Left ventricle myocardium superior (tissue), 1 donor: ENCODE data around the gene CD300LG. TPM values are rescaled to one million over a fixed set of nuclear protein-coding genes. Genes with fewer than 3 reads are reported as not detected.
A peak's percentile ranks its signal among the peaks of the same experiment; 100 is the strongest.
"Not testable (repeated sequence)": the region's sequence is repeated elsewhere in the genome, so short reads cannot be mapped to it uniquely, and the experiment has no call there.

Source experiments
- ATAC-seq: fragments of 200-7000 bp; cut with Tn5 transposase; one replicate; pipeline ENCODE4 v1.9.1; 2020; ENCODE audit warnings: mild to moderate bottlenecking, moderate library complexity
- DNase-seq: peaks from one replicate; pipeline ENCODE4 v3.0.0-alpha.2; 2020
- intact Hi-C: fragments of 100-400 bp; cut with micrococcal nuclease; formaldehyde crosslinking; loops from one replicate; pipeline ENCODE4 v1.11.0; 2022
- total RNA-seq: library from RNA; stranded (reverse); fragmentation: NEBNext Ultra II Directional; extraction: Animal tissue kit (Norgen Biotek cat#: 25700); gene quantifications from one replicate; pipeline ENCODE4 v1.2.1, GENCODE V29; 2021
- donor health status: DM: no; HTN: yes; CAD: no; lungs with severe emphysema.

Gene CD300LG
- total RNA-seq, 1 donor from 2014 or later = 19.1 TPM

DNA sequence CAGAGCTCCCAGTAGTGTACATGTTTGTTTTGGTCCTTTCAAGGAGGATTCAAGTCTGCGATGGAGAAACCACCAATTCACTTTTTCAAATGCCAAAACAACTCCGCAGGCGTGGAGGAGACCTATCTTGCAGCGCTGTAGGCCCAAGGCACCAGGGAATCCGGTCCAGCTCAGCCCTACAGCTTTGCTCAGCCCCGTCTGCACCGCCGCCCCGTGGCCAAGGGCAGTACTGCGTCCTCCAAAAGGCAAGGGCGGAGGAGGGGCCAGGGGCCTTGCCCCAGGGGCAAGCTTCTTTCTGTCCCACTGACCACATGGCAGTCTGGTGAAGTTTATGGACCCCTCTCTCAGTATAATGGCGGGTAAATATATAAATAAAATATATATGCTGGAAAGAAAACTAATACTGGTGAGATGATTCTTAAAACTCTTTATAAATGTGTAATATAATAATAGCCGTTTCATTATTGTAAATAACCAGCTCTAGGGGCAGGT, 709 bp upstream of the CD300LG start:
- DNase-seq (peak; percentile 93), ATAC-seq (peak; percentile 97)

DNA sequence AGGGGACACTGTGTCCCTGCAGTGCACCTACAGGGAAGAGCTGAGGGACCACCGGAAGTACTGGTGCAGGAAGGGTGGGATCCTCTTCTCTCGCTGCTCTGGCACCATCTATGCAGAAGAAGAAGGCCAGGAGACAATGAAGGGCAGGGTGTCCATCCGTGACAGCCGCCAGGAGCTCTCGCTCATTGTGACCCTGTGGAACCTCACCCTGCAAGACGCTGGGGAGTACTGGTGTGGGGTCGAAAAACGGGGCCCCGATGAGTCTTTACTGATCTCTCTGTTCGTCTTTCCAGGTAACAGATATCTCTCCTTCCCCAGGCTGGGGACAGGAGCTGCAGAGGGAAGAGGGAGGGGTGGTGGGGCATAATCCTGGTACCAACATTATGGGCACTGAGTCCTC, 1.6 kb downstream of the CD300LG start:
- intact Hi-C loops = no loop called here
- DNase-seq = no peak
- no peak for ATAC-seq

More for the DNA sequence above, 709 bp upstream of the CD300LG start:
- intact Hi-C loops = no loop called here

DNA sequence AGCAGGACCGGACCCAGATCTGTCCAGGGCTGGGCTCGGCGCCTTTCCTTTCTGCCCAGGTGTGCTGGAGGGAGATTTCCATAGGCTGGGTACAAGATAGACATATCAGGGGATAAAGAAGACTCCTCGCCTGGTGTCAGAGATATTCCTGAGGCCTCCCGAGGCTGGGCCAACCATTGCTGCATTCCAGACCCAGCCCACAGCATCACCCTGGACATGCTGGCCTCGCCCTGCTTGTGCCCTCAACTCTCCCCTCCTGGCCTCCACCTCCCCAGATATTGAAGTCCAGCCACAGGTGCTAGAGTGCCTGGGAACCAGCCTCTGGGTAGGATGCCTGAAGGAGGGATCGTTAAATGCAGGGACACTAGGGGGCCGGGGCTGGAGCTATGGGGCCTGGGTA, 2.1 kb downstream of the CD300LG start:
- DNase-seq = no peak
- intact Hi-C loops = no loop called here

DNA sequence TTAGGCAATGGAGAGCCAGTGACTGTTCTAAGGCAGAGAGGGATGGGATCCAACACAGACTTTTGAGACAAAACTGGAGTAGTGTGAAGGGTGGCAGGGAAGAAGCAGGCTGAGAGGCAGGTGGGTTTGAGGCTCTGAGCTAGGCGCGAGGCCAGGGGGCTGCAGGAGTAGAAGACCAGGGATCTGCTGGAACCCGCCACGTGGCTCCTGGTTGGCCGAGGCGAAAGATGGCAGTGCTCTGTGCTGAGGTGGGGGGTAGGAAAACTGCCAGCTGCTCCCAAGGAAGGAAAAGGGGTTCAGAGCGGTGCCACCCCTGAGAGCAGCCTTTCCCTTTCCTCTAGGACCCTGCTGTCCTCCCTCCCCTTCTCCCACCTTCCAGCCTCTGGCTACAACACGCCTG, 5.6 kb downstream of the CD300LG start:
- DNase-seq (no peak), ATAC-seq (no peak)
- intact Hi-C loops = no loop called here

More for the DNA sequence above, 2.1 kb downstream of the CD300LG start:
- ATAC-seq = no peak

DNA sequence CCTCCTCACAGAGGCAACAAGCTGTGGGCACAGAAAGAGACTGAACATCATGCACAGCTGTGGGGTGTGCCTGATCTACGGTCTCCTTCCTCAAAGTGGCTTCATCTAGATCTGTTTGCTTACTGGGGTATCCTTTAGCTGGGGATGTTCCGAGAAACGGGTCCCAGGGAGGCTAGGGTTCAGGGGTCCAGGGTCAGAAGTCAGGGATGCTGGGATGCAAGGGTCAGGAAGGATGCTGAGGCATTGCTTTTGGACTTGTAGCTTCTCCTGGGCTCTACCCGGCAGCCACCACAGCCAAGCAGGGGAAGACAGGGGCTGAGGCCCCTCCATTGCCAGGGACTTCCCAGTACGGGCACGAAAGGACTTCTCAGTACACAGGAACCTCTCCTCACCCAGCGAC, 6.6 kb downstream of the CD300LG start:
- ATAC-seq (no peak), DNase-seq (no peak)
- intact Hi-C loops = no loop called here

DNA sequence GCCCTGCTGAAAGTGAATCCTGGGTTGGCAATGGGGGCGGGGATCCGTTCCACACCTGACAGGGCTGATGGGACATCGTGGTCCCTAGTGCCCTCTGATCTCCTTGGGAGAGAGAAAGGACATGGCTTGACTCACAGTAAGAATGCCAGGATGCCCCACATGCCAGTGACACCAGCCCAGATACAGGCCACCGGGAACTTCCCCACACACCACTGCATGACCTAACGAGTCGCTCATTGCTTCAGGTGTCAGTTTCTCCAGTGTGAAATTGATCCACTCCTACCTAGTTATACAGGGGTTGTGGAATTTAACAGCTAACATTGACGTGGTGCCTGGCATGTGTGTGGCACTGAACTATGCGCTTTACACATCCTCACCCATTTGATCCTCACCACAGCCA, 7.5 kb downstream of the CD300LG start:
- DNase-seq (no peak), ATAC-seq (peak; percentile 43)
- intact Hi-C loops = no loop called here

DNA sequence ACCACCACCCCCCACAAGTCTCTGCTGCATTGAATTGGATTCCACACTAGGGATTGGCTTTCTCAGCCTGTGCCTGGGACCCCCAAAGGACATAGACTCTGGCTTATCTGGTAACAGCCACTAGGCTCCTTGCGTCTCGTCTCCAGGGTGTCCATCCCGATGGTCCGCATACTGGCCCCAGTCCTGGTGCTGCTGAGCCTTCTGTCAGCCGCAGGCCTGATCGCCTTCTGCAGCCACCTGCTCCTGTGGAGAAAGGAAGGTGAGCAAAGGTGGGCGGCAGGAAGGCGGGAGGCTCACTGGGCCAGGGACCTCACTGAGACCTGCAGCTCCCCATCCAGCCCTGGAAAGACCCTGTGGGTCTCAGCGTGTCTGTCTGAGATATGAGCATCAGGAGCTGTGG, 8.1 kb downstream of the CD300LG start:
- no peak for DNase-seq

DNA sequence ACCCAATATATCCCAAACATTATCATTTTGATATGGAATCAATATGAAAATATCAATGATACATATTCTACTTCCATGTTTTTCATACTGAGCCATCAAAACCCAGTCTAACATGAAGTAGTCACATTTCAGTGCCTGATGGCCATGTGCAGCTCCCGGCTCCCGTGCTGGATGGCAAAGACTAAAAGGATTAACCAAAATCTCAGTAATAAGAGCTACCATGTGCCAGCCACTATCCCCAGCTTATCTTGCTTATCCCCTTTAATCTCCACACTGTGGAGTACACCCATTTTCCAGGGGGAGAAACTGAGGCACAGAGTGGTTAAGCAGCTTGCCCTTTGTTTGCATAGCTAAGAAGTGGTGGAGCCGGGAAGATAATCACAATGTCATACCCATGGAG, 9.2 kb downstream of the CD300LG start:
- intact Hi-C loops = no loop called here
- ATAC-seq (no peak), DNase-seq (no peak)

More for the DNA sequence above, 8.1 kb downstream of the CD300LG start:
- ATAC-seq = no peak
- intact Hi-C loops = no loop called here

DNA sequence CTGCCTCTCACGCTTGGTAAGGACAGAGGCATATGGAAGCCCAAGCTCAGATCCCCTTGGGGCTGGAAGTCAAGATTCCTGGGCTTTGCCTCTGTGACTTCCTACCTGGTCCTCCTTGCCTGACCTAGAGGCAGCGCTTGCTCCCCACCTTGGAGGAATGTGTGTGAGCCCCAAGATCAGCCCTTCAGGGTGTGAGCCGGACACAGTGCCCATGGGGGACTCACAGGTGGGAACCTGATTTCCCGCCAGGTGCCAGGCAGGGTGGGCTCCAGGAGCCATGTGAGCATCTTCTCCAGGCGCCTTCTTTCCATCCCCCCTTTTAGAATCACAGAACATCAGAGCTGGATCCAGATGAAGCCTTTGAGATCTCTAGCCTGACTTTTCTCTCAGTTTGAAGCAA, 10.2 kb downstream of the CD300LG start:
- intact Hi-C loops = no loop called here
- ATAC-seq = no peak
- DNase-seq = no peak

DNA sequence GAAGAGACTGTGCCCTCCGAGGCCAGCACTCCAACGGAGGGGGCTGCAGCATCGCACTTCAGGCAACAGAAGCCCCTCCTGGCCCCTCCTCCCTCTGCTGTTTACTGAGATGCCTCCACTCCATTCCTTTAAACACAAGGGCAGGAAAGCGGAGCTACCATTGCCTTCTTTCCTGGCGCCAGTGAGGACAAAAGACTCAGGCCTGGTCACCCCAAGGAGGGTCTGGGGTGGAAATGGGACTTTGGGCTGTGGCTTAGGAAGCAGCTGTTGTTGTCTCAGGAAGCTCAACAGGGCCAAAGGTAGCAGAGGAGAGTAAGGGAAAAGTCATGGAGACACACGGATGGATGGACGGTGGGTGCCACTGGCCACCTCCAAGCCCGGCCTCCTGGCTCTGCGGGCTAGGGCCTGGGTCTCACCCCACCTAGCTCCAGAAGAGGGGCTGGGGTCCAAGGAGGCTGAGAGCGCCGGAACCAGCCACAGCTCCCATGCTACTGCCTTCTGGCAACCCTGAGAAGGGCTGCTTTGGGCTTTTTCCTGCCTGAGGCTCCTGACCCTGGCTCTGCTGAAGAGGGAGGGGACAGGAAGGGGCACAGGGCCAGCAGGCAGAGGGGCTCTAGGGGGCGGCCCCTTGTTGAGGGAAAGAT, 11.1 kb downstream of the CD300LG start:
- intact Hi-C loops = no loop called here
- no peak for DNase-seq
- no peak for ATAC-seq

DNA sequence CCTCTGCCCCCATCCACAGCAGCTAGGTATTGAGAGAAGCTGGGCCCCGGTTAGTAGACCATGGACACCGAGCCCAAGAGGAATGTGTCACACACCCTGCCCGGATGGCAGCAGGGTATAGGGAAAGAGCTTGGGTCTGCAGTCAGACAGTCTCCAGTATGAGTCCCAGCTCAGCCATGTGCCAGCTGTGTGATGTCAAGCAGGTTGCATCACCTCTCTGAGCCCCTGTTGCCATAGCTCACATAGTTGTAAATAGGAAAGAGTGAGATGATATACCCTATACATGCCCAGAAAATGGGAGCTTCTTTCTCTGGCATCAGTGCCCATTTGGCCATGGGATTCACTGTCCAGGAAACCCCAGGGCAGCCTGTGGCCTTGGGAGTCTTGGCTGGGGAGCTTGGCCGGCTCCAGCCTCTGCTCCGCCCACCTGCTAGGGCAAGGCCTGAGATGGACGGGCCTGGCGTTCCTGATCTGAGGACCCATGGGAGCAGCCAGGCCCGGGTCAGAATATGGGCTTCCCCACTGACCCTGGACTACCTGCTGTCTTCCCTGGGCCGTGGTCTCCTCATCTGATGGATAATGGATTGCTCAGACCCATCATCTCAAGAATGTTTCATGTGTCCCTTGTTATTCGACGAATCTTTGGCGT, 13.2 kb downstream of the CD300LG start:
- ATAC-seq = peak; percentile 11
- no peak for DNase-seq
- intact Hi-C loops = no loop called here

DNA sequence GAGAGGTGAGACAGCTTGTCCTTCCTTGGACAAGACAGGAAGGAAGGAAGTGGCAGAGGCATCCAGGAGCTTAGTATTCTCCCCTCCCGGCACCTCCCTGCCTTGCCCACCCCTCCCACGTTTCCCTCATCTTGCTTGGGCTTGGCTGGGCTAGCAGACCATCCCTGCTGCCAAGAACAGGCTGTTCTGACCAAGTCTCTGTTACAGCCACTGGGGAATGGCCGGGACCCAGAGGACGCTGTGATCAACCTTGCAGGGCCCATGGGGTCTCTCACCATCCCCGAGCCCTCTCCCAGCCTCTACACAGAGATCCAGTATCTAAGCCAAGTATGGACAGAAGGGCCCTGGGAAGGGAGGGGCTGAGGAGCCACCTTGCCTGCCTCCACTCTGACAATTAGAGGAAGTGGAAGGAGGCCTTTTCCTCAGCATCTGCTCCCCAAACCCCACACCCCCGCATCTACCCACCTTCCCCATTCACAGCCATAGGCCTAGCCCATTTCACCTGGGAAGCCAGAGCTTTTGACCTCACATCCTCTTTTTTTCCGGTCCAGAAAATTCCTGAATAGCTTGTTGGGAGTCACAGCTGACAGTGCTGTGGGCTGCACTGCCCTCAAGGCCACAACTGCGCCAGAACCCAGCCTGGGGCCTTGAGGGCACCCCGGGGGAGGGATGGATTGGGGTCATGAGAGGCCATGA, 14.1 kb downstream of the CD300LG start:
- intact Hi-C loops = no loop called here
- DNase-seq (peak; percentile 78), ATAC-seq (peak; percentile 89)

DNA sequence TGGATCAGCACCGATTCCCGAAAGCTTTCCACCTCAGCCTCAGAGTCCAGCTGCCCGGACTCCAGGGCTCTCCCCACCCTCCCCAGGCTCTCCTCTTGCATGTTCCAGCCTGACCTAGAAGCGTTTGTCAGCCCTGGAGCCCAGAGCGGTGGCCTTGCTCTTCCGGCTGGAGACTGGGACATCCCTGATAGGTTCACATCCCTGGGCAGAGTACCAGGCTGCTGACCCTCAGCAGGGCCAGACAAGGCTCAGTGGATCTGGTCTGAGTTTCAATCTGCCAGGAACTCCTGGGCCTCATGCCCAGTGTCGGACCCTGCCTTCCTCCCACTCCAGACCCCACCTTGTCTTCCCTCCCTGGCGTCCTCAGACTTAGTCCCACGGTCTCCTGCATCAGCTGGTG, 15.0 kb downstream of the CD300LG start:
- no peak for DNase-seq
- intact Hi-C loops = no loop called here
- ATAC-seq = no peak

DNA sequence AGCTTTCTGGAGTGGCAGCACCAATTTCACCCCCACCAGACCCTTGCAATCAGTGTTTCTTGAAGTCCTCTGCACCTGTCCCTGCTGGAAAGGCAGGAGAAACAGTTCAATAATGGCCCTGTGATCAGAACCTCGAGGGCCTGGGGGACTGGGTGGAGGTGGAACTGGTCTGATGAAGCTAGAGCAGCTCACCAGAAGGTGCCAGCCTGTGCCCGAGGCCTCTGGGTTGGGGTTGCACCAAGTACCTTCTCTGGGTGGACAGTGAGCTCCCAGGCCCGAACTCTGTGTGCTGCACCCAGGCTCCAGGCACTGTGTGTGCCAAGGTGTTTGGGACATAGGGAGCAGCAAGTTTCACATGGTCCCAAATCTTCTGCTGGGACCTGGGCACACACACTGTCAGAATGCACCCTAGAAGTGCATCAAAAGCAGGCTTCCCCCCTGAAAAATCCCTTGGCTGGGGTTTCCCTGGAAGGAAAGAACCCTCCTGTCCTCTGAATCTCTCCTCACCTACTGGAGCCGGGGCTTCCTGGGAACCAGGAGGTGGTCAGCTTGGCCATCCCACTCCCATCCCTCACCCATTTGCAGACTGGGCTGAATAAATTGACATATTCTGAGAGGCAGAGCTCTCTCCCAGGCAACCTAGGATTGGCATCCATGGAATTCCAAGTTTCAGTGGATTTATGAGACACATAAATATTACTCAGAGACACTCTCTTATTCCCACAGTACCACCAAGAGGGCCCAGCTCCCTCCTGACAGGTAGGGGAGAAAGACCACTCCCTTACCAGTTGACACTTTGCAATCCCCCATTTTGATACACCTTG, 17.4 kb downstream of the CD300LG start:
- intact Hi-C loops = no loop called here
- no peak for ATAC-seq
- DNase-seq = no peak

DNA sequence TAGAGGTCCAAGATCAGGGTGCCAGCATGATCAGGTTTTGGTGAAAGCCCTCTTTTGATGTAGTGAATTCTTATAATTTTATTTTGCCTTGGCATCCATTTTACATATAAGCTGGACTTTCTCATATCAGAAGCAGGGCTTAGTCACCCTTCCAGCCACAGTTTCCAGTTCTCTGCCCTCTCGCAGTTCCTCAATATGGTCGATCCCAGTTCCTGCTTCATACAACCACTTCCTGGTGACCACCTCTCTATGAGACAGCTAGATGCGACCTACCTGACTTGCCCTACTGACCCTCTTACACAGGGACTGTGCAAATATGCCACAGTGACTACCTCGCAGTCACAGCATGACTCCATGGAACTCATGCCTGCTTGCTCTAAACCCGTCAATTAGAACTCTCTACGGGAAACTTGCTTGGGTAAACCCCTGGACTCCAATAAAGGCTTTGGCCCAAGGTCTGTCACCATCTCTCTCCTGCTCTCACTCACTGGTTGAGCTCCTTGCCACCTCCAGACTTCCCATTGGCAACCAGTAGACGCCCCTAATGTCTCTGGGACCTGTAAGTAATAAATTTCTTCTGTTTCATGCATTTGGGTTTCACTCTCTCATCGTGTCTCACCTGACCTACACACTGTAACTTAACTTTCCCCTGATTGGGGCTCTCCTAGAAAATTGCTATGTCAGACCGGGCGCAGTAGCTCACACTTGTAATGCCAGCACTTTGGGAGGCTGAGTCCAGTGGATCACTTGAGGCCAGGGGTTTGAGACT, 21.4 kb downstream of the CD300LG start:
- DNase-seq (no peak), ATAC-seq (no peak)
- intact Hi-C loops = no loop called here

DNA sequence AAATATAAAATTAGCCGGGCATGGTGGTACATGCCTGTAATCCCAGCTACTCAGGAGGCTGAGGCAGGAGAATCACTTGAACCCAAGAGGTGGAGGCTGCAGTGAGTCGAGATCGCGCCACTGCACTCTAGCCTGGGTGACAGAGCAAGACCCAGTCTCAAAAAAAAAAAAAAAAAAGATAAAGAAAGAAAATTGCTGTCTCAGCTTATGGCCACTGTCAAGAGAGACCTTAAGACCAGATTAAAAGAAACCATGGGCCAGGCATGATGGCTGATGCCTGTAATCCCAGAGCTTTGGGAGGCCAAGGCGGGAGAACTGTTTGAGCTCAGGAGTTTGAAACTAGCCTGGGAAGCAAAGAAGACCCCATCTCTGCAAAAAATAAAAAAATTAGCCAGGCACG, 22.1 kb downstream of the CD300LG start:
- intact Hi-C loops = not testable (repeated sequence)

DNA sequence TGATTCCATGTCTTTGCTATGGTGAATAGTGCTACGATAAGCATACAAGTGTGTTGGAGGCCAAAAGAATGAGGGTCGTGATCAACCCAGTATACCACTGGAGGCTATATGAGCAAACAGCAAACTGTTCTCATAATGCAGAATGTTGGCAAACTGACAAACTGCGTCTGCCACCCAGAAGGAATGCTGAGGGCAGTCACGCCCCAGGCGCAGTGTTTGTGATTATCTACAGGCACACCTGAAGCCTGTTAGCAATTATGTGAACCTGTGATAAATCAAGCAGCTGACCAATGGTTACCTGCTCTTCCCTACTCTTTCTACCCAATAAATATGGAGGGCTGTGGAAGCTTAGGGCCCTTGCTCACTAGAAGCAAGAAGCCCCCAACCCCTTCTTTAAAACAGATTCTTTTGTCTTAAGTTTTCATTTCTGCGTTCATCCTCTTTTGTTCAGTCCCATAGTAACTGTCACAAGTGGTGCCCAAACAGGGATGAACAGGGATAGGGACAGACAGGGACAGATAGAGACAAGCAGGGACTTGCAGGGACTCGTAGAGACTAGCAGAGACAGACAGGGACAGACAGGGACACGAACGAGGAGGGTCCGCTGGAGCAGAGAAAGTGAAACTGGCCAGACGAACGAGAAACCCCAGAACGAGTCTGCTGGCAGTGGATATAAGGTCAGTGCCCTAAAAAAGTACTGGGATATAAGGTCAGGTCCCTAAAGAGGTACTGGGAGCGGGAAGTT, 25.1 kb downstream of the CD300LG start:
- intact Hi-C loops = no loop called here
- peak; percentile 24 for ATAC-seq

More for the DNA sequence above, 22.1 kb downstream of the CD300LG start:
- DNase-seq, ATAC-seq: not testable (repeated sequence)

DNA sequence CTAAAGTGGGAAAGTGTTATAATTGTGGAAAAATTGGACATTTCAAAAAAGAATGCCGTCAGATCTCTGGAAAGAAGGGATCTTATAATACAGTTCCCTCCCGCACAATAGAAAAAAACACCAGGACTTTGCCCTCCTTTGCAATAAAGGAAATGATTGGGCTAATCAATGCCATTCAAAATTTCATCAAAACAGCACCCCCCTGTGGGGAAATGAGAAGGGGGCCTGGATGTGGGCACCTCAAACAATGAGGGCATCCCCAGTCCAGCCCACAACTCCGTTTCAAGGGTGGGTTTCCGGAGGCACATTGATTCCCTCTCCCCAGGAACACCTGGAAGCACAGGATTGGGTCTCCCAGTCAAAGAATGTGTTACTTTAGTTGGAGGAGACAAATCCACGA, 26.1 kb downstream of the CD300LG start:
- no peak for ATAC-seq
- intact Hi-C loops = no loop called here
- DNase-seq = no peak

More for the DNA sequence above, 25.1 kb downstream of the CD300LG start:
- peak; percentile 48 for DNase-seq
